ENCODE measurements around the gene EXTL1. TPM values are rescaled to one million over a fixed set of nuclear protein-coding genes. Genes with fewer than 3 reads are reported as not detected.

EXTL1 gene
- total RNA-seq, 1 experiment from 2014 or later, result 1.0 TPM

GRCh38 chr1:26020941-26021646, 481 bp upstream of the EXTL1 start:
- Histone ChIP-seq H4K20me1 (ENCODE audit: control insufficient read depth, insufficient read depth, insufficient read length) (no peaks in the 10 kb centered on the region), H3K4me2 (ENCODE audit: insufficient read depth, insufficient read length, low read length) (no peak overlapping the region)

More at GRCh38 chr1:26020941-26021646, 481 bp upstream of the EXTL1 start:
- no peak overlapping the region for H3K9ac ChIP-seq (ENCODE audit: extremely low read depth, insufficient read length, low read length)
- WGBS (ENCODE audit: extremely low coverage, insufficient read length, low lambda C conversion rate), result no CpG with 5 or more reads among the region's 6 CpGs
- no peaks in the 10 kb centered on the region for H3K23me2 ChIP-seq (ENCODE audit: insufficient read length, low read depth, low read length, poor library complexity, severe bottlenecking)
- no peak overlapping the region for H2AFZ ChIP-seq (ENCODE audit: low read length)
- H3K4ac ChIP-seq (ENCODE audit: low read depth, low read length), result no peak overlapping the region
- Mint-ChIP-seq H3K27me3 (ENCODE audit: low read depth) (peaks cover 3% of the 10 kb centered on the region), H3K4me3 (peak overlapping the region; percentile 75 to 89; a peak in 3 of 5 replicates), H3K4me1 (peaks cover 14 to 40% of the 10 kb centered on the region in 2 experiments), H3K36me3 (ENCODE audit: insufficient read depth in 1 of 3, low read depth in 3 of 3) (no peaks in the 10 kb centered on the region), H3K9me3 (no peaks in the 10 kb centered on the region), H3K27ac (peak overlapping the region in 1 of 3 experiments; percentile 68; a peak in 2 of 7 replicates)
- H3K14ac ChIP-seq (ENCODE audit: insufficient read depth, low read length), result no peak overlapping the region
- H2AK5ac ChIP-seq (ENCODE audit: insufficient read length, low read length), result no peak overlapping the region
- H3K27ac ChIP-seq (ENCODE audit: insufficient read length, low read depth, low read length), result no peak overlapping the region
- no peak overlapping the region for H4K8ac ChIP-seq (replicated peaks; ENCODE audit: insufficient read length, low read depth, low read length)
- no peaks in the 10 kb centered on the region for H3K27me3 ChIP-seq (ENCODE audit: insufficient read depth, low read length)
- no peak overlapping the region for H2BK5ac ChIP-seq (ENCODE audit: insufficient read length, low read length)
- TF ChIP-seq CTCF (conservative IDR thresholded peaks at IDR 0.05), result no peak
- H3K4me1 ChIP-seq (ENCODE audit: insufficient read depth, low read length), result no peaks in the 10 kb centered on the region
- no peak overlapping the region for H2BK120ac ChIP-seq (ENCODE audit: low read depth, low read length, poor library complexity, severe bottlenecking)
- no peaks in the 10 kb centered on the region for H3K79me2 ChIP-seq (ENCODE audit: insufficient read depth, low read length)
- H2BK15ac ChIP-seq (ENCODE audit: low read depth, low read length), result no peak overlapping the region
- H4K91ac ChIP-seq (ENCODE audit: insufficient read length, low read depth, low read length), result no peak overlapping the region
- H3K79me1 ChIP-seq (ENCODE audit: insufficient read depth, low read depth, low read length, poor library complexity, severe bottlenecking), result no peaks in the 10 kb centered on the region
- DNase-seq, result no peak
- H2BK20ac ChIP-seq (ENCODE audit: low read depth, low read length, poor library complexity, severe bottlenecking), result no peak overlapping the region
- H3K18ac ChIP-seq (ENCODE audit: insufficient read length, low read depth, low read length), result no peak overlapping the region
- H3T11ph ChIP-seq (ENCODE audit: low read length), result no peak overlapping the region
- H3K9me3 ChIP-seq (ENCODE audit: control insufficient read depth, low read depth, low read length), result no peaks in the 10 kb centered on the region
- no peak overlapping the region for H3K23ac ChIP-seq (ENCODE audit: insufficient read length, low read depth, low read length)
- no peak overlapping the region for H2BK12ac ChIP-seq (ENCODE audit: insufficient read length, low read depth, low read length)
- H3K56ac ChIP-seq (ENCODE audit: insufficient read length, low read depth, low read length), result no peak overlapping the region
- no peak overlapping the region for H4K5ac ChIP-seq (ENCODE audit: insufficient read length, low read depth, low read length)

Data from H9 (cell line).